ENCODE data around the gene TAS2R13. TPM values are rescaled to one million over a fixed set of nuclear protein-coding genes. Genes with fewer than 3 reads are reported as not detected.

TAS2R13 gene
- total RNA-seq, 2 donors from 2014 or later: 1.1 to 1.4 TPM

- Histone ChIP-seq H3K27me3 (replicated peaks; ENCODE audit: insufficient read depth) (no peaks in the 10 kb centered on the region), H3K27ac (no peak overlapping the region), H3K36me3 (no peaks in the 10 kb centered on the region), H3K4me1 (replicated peaks) (no peaks in the 10 kb centered on the region), H3K4me3 (no peak overlapping the region), H3K9me3 (no peaks in the 10 kb centered on the region)
- WGBS: 77% methylated on average over 2 of the region's 2 CpGs
- intact Hi-C loops (cut with DNase I): no loop called here
- no peak for DNase-seq (ENCODE audit: low spot score)
- no peak for TF ChIP-seq POLR2AphosphoS5 (IDR thresholded peaks at IDR 0.05)
These were observed 48.0 kb downstream of the TAS2R13 start for GRCh38 chr12:10861366-10861765.

Other genes starting within 250 kb of the TAS2R13 start
- 10 to 100 TPM in 1 of 2 donors, 1 to 10 TPM in 1; 9.5 to 39.7 TPM for gene STYK1, start 235.5 kb downstream of the TAS2R13 start, total RNA-seq
- gene YBX3, start 186.2 kb downstream of the TAS2R13 start, total RNA-seq: 100 to 1,000 TPM; 197 to 358 TPM
- gene TAS2R7, start 106.9 kb downstream of the TAS2R13 start, total RNA-seq: not detected
- not detected for gene TAS2R8, start 102.3 kb downstream of the TAS2R13 start, total RNA-seq
- not detected for gene TAS2R9, start 99.4 kb downstream of the TAS2R13 start, total RNA-seq
- gene TAS2R10, start 83.2 kb downstream of the TAS2R13 start, total RNA-seq: under 1 TPM in 1 of 2 donors, not detected in 1; 0.41 TPM
- gene PRR4, start 60.1 kb downstream of the TAS2R13 start, total RNA-seq: 10 to 100 TPM in 1 of 2 donors, 1 to 10 TPM in 1; 7.9 to 66.9 TPM
- 10 to 100 TPM in 1 of 2 donors, 1 to 10 TPM in 1; 5.3 to 64.4 TPM for gene PRH1, start 25.3 kb downstream of the TAS2R13 start, total RNA-seq
- 1 to 10 TPM in 1 of 2 donors, not detected in 1; 1.8 TPM for gene PRH2, start 19.7 kb upstream of the TAS2R13 start, total RNA-seq
- gene TAS2R14, start 29.7 kb upstream of the TAS2R13 start, total RNA-seq: 1 to 10 TPM; 2.1 to 3.7 TPM
- gene TAS2R50, start 77.3 kb upstream of the TAS2R13 start, total RNA-seq: 1 to 10 TPM in 1 of 2 donors, not detected in 1; 2.7 TPM
- 1 to 10 TPM; 1.2 to 3.6 TPM for gene TAS2R20, start 88.7 kb upstream of the TAS2R13 start, total RNA-seq
- 1 to 10 TPM; 1.2 to 6.1 TPM for gene TAS2R19, start 113.1 kb upstream of the TAS2R13 start, total RNA-seq
- 1 to 10 TPM in 1 of 2 donors, under 1 TPM in 1; 0.59 to 5.1 TPM for gene TAS2R31, start 121.8 kb upstream of the TAS2R13 start, total RNA-seq
- gene TAS2R46, start 152.7 kb upstream of the TAS2R13 start, total RNA-seq: 1 to 10 TPM; 1.9 to 2.0 TPM
- 1 to 10 TPM in 1 of 2 donors, under 1 TPM in 1; 0.36 to 3.6 TPM for gene TAS2R43, start 182.8 kb upstream of the TAS2R13 start, total RNA-seq
- 1 to 10 TPM; 1.5 to 3.7 TPM for gene TAS2R30, start 225.1 kb upstream of the TAS2R13 start, total RNA-seq

Data from prostate gland (tissue), 2 donors.